ENCODE measurements around the gene GPR146.

GPR146 gene

GRCh38 chr7:1096156-1097119, 52.1 kb downstream of the GPR146 start:
- Histone ChIP-seq H3K9me3 (ENCODE audit: low read length) (no peaks in the 10 kb centered on the region), H3K4me2 (ENCODE audit: low read length) (no peak overlapping the region), H3K79me2 (ENCODE audit: insufficient read depth, low read length) (no peaks in the 10 kb centered on the region), H3K9me2 (ENCODE audit: low read depth, low read length) (no peaks in the 10 kb centered on the region), H3K9ac (ENCODE audit: low read length) (no peak overlapping the region), H3F3A (ENCODE audit: insufficient read depth, low read length) (no peaks in the 10 kb centered on the region), H3K4me1 (ENCODE audit: insufficient read depth, low read length, severe bottlenecking) (no peaks in the 10 kb centered on the region), H3K36me3 (ENCODE audit: insufficient read depth, low read length) (peaks cover 15% of the 10 kb centered on the region), H3K27ac (ENCODE audit: low read depth, low read length, poor library complexity, severe bottlenecking) (no peak overlapping the region), H4K20me1 (ENCODE audit: insufficient read depth, low read length) (no peaks in the 10 kb centered on the region), H3K4me3 (ENCODE audit: low read depth, low read length, poor library complexity, severe bottlenecking) (no peak overlapping the region), H3K27me3 (ENCODE audit: insufficient read depth, low read length) (peaks cover 13% of the 10 kb centered on the region; the same call in 1 of the 2 replicates), H2AFZ (ENCODE audit: low read length) (no peak overlapping the region)
- TF ChIP-seq EZH2 (IDR thresholded peaks at IDR 0.05; ENCODE audit: borderline replicate concordance, low read length) (no peak), CTCF (IDR thresholded peaks at IDR 0.05; ENCODE audit: low read length) (no peak)

- Histone ChIP-seq H3K27me3 (ENCODE audit: insufficient read depth, low read length) (peaks cover 13% of the 10 kb centered on the region; the same call in 1 of the 2 replicates), H2AFZ (ENCODE audit: low read length) (no peak overlapping the region), H3K36me3 (ENCODE audit: insufficient read depth, low read length) (peaks cover 10% of the 10 kb centered on the region), H4K20me1 (ENCODE audit: insufficient read depth, low read length) (no peaks in the 10 kb centered on the region), H3K4me1 (ENCODE audit: insufficient read depth, low read length, severe bottlenecking) (no peaks in the 10 kb centered on the region), H3K79me2 (ENCODE audit: insufficient read depth, low read length) (no peaks in the 10 kb centered on the region), H3K4me2 (ENCODE audit: low read length) (no peak overlapping the region), H3F3A (ENCODE audit: insufficient read depth, low read length) (no peaks in the 10 kb centered on the region), H3K9me3 (ENCODE audit: low read length) (no peaks in the 10 kb centered on the region), H3K9ac (ENCODE audit: low read length) (no peak overlapping the region), H3K9me2 (ENCODE audit: low read depth, low read length) (no peaks in the 10 kb centered on the region), H3K27ac (ENCODE audit: low read depth, low read length, poor library complexity, severe bottlenecking) (no peak overlapping the region), H3K4me3 (ENCODE audit: low read depth, low read length, poor library complexity, severe bottlenecking) (no peak overlapping the region)
- TF ChIP-seq EZH2 (IDR thresholded peaks at IDR 0.05; ENCODE audit: borderline replicate concordance, low read length) (no peak), CTCF (IDR thresholded peaks at IDR 0.05; ENCODE audit: low read length) (no peak)
Measured at GRCh38 chr7:1097120-1097504, 52.8 kb downstream of the GPR146 start.

GRCh38 chr7:1098243-1099153, 54.2 kb downstream of the GPR146 start:
- peaks cover 8% of the 10 kb centered on the region; the same call in 1 of the 2 replicates for H3K36me3 ChIP-seq (ENCODE audit: insufficient read depth, low read length)
- no peaks in the 10 kb centered on the region for H3K9me3 ChIP-seq (ENCODE audit: low read length)
- no peaks in the 10 kb centered on the region for H3K79me2 ChIP-seq (ENCODE audit: insufficient read depth, low read length)
- TF ChIP-seq EZH2 (IDR thresholded peaks at IDR 0.05; ENCODE audit: borderline replicate concordance, low read length), result no peak
- H3F3A ChIP-seq (ENCODE audit: insufficient read depth, low read length), result no peaks in the 10 kb centered on the region
- no peaks in the 10 kb centered on the region for H4K20me1 ChIP-seq (ENCODE audit: insufficient read depth, low read length)
- no peak overlapping the region for H3K4me2 ChIP-seq (ENCODE audit: low read length)
- no peak overlapping the region for H3K27ac ChIP-seq (ENCODE audit: low read depth, low read length, poor library complexity, severe bottlenecking)
- no peaks in the 10 kb centered on the region for H3K4me1 ChIP-seq (ENCODE audit: insufficient read depth, low read length, severe bottlenecking)
- no peak overlapping the region for H3K4me3 ChIP-seq (ENCODE audit: low read depth, low read length, poor library complexity, severe bottlenecking)
- no peak overlapping the region for H3K9ac ChIP-seq (ENCODE audit: low read length)
- no peaks in the 10 kb centered on the region for H3K9me2 ChIP-seq (ENCODE audit: low read depth, low read length)
- H2AFZ ChIP-seq (ENCODE audit: low read length), result no peak overlapping the region
- H3K27me3 ChIP-seq (ENCODE audit: insufficient read depth, low read length), result peaks cover 13% of the 10 kb centered on the region; the same call in 1 of the 2 replicates
